OCI-LY7 (cell line): Measurements from ENCODE around the gene GPAT3.

ENCODE experiments used
- CTCF ChIP-seq: fragments of 200-600 bp; sonication (generic); conservative IDR thresholded peaks from 2 replicates; pipeline ENCODE4 v1.5.1; 2014; ENCODE audit warnings: mild to moderate bottlenecking, antibody characterized with exemption, low read length, moderate library complexity, mixed read lengths
- EZH2phosphoT487 ChIP-seq: fragments of 200-600 bp; sonication (generic); IDR thresholded peaks from 2 replicates; pipeline ENCODE4 v1.6.1; 2018; ENCODE audit warnings: low read depth, borderline replicate concordance, mild to moderate bottlenecking, mixed run types, antibody characterized with exemption, low read length, moderate library complexity, mixed read lengths

GRCh38 chr4:83613994-83614393, 78.1 kb downstream of the GPAT3 start:
- TF ChIP-seq CTCF (no peak), EZH2phosphoT487 (no peak)
